HG02870 (cell line): ENCODE measurements around the gene CCSER2.
"Not testable (repeated sequence)": the region's sequence is repeated elsewhere in the genome, so short reads cannot be mapped to it uniquely, and the experiment has no call there.

Experiments
- ATAC-seq: cut with Tn5 transposase; IDR thresholded peaks from one replicate; pipeline ENCODE4 v1.9.1; 2021; ENCODE audit warnings: mild to moderate bottlenecking, moderate library complexity; ENCODE audit not compliant: unreplicated experiment

Gene CCSER2

DNA sequence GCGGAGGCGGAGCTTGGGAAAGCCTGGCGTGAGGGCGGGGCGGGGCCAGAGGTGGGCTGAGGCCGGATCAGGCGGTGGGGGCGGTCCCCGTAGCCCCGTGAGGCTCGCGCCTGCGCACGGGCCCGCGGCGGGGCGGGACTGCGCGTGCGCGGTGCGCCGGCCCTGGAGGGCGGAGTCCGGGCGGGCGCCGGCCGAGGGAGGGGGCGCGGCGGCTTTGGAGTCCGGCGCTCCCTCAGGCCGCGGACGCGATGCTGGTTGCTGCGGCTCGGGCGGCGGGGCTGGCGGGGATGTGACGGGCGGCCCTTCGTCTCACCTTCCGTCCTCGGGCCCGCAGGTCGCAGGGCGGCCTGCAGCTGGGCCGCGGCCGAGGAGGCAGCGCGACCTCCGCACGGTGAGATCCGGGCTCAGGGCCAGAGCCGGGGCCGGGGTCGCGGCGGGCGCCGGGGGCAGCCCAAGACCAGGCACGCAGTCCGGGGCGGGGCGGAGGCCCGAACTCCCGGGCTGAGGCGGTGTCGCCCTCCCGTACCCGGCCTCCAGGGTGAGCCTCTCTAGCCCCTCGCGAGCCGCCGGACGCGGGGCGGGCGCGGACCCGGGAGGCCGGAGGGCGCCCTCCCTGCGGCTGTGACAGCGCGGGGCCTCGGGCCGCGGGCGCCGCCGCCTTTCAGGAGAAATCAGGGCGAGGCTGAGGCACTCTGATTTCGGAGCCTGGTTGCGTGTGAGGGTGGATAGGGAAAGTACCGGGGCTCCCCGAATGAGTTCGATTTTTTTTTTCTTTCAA lies at the start of gene CCSER2:
Gene CCSER2 (plus strand): TSS at position 172 of the 778 bp plus-strand sequence. CDS start 42,464 bp downstream, outside the sequence.
- ATAC-seq, result peak; percentile 58

DNA sequence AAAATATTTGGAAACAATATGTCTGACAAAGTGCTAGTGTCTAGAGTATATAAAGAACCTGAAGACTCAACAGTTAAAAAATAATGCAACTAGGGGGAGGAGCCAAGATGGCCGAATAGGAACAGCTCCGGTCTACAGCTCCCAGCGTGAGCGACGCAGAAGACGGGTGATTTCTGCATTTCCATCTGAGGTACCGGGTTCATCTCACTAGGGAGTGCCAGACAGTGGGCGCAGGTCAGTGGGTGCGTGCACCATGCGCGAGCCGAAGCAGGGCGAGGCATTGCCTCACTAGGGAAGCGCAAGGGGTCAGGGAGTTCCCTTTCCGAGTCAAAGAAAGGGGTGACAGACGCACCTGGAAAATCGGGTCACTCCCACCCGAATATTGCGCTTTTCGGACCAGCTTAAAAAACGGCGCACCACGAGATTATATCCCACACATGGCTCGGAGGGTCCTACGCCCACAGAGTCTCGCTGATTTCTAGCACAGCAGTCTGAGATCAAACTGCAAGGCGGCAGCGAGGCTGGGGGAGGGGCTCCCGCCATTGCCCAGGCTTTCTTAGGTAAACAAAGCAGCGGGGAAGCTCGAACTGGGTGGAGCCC lies 48.4 kb upstream of the CCSER2 start:
- not testable (repeated sequence) for ATAC-seq

GRCh38 chr10:84286695-84287094 lies 41.7 kb upstream of the CCSER2 start:
- no peak for ATAC-seq

GRCh38 chr10:84288151-84288550 lies 40.2 kb upstream of the CCSER2 start:
- no peak for ATAC-seq

GRCh38 chr10:84289521-84290200 lies 38.7 kb upstream of the CCSER2 start:
- ATAC-seq, result no peak

- no peak for ATAC-seq
These were observed 38.2 kb upstream of the CCSER2 start for GRCh38 chr10:84290235-84290634.

- ATAC-seq, result no peak
These were observed 37.0 kb upstream of the CCSER2 start for GRCh38 chr10:84291384-84291783.

- peak; percentile 76 for ATAC-seq
These were observed 35.9 kb upstream of the CCSER2 start for GRCh38 chr10:84292502-84292901.

- ATAC-seq, result no peak
These were observed 35.2 kb upstream of the CCSER2 start for GRCh38 chr10:84293171-84293570.

GRCh38 chr10:84293574-84294016 lies 34.8 kb upstream of the CCSER2 start:
- ATAC-seq, result no peak

DNA sequence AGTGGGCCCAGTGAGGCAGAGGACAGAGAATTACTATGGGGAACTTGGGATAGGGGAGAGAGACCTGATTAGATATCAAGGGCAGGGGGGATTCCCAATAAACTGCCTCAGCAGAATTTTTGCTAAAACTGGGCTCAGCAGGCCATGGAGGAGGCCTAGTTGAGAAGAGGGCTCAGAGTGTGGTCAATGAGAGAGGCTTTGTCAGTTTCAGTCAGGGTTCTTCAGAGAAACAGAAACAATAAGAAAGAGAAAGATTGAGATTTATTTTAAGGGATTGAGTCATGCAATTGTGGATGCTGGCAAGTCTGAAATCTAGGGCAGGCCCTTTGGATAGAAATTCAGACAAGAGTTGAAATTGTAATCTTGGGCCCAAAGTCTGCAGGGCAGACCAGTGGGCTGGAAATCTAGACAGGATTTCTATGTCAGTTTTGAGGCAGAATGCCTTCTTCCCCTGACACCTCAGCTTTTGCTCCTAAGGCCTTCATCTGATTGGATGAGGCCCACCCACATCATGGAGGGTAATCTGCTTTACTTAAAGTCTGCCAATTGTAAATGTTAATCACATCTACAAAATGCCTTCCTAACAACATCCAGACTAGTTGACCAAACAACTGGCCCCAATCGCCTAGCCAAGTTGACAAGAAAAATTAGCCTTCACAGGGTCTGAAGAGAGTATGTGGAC lies 33.5 kb upstream of the CCSER2 start:
- peak; percentile 71 for ATAC-seq

DNA sequence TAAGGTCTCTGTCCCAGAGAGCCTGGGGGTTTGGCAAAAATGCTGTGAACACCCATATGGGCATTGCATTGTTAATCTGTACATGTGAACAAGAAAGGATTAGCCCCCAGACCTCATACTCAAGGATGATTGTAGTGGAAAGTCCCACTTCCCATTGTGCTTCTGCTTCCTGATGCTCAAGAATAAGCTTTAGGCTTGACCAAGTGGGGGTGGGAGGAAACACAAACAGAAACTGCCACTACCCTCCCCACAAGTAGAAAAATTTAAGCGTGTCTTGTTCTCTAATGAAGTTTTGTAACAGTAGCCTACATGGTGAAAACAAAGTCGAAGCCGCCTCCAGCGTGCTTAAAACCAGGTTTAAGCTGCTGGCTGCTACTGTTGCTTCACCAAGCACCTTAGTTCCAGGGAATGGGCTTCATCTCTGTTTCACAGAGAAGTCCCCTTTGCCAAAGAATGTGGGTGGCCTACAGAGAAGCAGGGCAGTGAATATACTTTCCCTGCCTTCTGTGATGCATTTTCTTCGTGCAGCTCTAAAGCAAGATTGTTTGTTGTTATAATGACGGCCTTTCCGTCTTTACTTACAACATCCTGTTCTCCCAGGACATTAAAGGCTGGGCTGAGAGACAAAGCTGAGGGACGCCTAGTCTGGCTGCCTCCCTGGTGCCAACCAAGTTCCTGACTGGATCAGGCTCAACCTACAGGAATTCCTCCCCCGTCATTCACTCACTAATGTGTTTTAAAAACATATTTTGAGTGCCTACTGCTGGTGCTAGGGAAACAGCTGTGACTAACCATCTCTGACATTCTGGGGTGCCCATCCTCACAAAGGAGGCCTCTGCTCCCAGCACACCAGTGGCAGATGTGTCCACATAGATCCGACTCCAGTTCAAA lies 32.1 kb upstream of the CCSER2 start:
- ATAC-seq, result no peak

DNA sequence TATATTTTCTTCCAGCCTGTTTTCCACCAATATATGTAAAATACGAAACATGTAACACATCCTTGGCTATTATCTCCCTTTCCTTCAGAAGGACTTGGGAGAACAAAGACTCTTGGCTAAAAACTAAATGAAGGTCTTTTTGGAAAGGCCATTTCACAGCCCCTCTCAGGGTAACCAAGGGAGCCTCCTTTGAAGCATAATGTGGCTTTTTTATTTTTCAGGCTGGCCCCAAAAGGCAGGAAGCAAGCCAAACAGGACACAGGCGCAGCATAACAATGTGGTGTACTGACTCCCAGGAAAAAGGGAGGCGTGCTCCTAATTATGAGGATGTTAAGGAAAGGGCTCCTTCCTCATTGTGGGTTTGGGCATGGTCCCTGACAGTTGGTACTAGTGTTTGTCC lies 30.3 kb upstream of the CCSER2 start:
- no peak for ATAC-seq

GRCh38 chr10:84302223-84302622 lies 26.2 kb upstream of the CCSER2 start:
- ATAC-seq, result no peak

DNA sequence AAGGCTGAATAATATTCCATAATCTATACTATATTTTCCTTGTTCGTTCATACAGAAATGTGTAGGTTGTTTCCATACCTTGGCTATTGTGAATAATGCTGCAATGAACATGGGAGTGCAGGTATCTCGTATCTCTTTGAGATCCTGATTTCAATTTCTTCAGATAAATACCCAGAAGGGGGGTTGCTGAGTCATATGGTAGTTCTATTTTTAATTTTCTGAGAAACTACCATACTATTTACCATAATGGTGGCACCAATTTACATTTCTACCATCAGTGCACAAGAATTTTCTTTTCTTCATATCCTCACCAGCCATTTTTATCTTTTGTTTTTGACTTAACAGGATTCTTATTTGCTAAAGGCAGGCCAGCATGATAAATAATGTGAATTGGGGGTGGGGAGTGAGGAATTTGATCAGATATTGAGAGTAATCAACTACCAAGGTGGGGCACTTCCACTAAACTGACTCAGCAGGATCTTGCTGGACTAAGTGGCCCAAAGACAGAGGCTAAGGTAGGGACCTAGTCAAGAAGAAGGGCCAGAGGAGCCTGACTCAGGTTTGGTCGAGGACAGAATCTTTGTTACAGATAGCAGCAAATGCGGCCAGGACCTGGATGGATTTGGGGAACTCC lies 21.5 kb upstream of the CCSER2 start:
- ATAC-seq, result no peak

- no peak for ATAC-seq
These were observed 20.4 kb upstream of the CCSER2 start for GRCh38 chr10:84308021-84308420.

- ATAC-seq, result peak; percentile 73
These were observed 19.7 kb upstream of the CCSER2 start for GRCh38 chr10:84308481-84309304.

GRCh38 chr10:84310470-84310869 lies 17.9 kb upstream of the CCSER2 start:
- ATAC-seq, result no peak

DNA sequence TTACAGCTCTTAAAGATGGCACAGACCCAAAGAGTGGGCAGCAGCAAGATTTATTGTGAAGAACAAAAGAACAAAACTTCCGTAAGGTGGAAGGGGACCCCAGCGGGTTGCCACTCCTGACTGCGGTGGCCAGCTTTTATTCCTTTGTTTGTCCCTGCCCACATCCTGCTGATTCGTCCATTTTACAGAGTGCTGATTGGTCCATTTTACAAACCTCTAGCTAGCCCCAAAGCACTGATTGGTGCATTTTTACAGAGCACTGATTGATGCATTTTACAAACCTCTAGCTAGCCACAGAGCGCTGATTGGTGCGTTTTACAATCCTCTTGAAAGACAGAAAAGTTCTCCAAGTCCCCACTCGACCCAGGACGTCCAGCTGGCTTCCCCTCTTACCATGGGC lies 16.8 kb upstream of the CCSER2 start:
- ATAC-seq, result no peak
